NCI-H748 (cell line): ENCODE data around the gene NTN5.

ENCODE experiments used
- DNase-seq: peaks from one replicate; lab custom pipeline; 2025; ENCODE audit not compliant: unreplicated experiment; lab: John Stamatoyannopoulos, UW

NTN5 gene

DNA sequence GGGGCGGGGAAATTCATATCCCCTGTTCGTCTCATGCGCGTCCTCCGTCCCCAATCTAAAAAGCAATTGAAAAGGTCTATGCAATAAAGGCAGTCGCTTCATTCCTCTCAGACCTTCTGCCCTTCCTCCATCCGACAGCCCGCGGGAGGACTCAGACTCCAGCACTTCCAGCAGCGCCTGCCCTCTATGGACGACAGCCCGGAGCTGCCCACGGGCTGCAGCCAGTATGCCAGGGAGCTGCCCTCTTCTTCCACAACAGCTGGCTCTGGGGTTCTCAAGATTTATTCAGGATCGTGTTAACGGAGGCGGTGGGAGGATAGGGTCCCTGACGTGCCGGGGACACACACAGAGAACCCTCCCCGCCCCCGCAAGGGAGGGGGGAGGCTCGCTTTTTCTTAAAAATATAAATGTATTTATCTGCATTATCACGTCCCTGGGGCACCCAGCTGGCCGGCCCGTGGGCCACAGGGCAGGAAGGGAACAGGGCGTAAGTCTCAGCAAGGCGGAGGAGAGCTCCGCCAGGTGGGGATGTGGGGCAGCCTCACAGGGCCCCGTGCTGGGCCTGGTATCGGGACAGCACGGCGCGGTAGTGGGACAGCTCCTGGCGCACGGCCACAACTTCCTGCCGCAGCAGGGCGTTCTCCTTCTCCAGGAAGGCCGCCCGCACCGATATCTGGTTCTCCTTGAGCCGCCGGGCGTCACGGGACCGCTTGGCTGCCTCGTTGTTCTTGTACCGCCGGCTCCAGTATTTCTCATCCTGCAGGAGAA lies 42.3 kb downstream of the NTN5 start:
- no peak for DNase-seq

DNA sequence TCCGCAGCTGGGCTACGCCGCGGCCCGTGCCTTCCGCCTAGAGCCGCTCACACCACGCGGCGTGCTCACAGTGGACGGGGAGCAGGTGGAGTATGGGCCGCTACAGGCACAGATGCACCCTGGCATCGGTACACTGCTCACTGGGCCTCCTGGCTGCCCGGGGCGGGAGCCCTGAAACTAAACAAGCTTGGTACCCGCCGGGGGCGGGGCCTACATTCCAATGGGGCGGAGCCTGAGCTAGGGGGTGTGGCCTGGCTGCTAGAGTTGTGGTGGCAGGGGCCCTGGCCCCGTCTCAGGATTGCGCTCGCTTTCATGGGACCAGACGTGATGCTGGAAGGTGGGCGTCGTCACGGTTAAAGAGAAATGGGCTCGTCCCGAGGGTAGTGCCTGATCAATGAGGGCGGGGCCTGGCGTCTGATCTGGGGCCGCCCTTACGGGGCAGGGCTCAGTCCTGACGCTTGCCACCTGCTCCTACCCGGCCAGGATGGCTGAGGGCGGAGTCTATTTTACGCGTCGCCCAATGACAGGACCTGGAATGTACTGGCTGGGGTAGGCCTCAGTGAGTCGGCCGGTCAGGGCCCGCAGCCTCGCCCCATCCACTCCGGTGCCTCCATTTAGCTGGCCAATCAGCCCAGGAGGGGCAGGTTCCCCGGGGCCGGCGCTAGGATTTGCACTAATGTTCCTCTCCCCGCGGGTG lies 43.1 kb downstream of the NTN5 start:
- peak; percentile 92 for DNase-seq

DNA sequence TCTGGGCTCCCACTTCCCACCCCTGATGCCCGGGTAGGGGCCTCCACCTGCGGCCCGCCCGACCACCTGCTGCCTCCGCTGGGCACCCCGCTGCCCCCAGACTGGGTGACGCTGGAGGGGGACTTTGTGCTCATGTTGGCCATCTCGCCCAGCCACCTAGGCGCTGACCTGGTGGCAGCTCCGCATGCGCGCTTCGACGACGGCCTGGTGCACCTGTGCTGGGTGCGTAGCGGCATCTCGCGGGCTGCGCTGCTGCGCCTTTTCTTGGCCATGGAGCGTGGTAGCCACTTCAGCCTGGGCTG lies 43.6 kb downstream of the NTN5 start:
- DNase-seq = no peak

DNA sequence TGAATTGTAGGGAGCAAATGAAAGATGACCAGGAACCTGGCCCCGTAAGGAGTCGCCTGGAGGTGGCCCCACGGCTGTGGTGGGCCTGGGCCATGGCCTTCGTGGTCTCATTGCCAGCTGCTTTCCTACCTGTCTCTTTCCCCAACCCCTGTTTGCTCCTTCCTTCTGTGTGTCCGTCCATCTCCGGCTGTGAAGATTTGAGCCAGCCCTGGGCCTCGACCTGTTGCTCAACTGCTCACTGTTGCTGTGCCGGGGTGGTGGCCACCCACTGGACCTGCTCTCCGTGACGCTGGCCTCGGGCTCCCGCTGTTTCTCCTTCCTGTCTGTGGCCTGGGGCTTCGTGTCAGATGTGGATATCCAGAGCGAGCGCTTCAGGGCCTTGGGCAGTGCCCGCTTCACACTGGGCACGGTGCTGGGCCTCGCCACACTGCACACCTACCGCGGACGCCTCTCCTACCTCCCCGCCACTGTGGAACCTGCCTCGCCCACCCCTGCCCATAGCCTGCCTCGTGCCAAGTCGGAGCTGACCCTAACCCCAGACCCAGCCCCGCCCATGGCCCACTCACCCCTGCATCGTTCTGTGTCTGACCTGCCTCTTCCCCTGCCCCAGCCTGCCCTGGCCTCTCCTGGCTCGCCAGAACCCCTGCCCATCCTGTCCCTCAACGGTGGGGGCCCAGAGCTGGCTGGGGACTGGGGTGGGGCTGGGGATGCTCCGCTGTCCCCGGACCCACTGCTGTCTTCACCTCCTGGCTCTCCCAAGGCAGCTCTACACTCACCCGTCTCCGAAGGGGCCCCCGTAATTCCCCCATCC lies 44.1 kb downstream of the NTN5 start:
- no peak for DNase-seq

DNA sequence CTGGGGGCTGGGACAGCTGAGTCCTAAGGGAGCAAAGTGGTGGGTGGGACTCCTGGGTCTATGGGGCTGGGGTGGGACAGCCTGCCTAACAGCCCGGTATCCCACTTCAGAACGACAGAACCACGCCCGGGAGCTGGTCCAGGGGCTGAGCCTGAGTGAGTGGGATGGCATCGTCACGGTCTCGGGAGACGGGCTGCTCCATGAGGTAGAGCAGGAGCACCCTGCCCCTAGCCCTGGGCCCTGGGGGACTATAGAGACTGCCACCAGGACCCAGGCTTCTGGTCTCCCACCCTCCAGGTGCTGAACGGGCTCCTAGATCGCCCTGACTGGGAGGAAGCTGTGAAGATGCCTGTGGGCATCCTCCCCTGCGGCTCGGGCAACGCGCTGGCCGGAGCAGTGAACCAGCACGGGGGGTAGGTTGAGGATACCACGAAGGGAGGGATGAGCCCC lies 44.9 kb downstream of the NTN5 start:
- no peak for DNase-seq

DNA sequence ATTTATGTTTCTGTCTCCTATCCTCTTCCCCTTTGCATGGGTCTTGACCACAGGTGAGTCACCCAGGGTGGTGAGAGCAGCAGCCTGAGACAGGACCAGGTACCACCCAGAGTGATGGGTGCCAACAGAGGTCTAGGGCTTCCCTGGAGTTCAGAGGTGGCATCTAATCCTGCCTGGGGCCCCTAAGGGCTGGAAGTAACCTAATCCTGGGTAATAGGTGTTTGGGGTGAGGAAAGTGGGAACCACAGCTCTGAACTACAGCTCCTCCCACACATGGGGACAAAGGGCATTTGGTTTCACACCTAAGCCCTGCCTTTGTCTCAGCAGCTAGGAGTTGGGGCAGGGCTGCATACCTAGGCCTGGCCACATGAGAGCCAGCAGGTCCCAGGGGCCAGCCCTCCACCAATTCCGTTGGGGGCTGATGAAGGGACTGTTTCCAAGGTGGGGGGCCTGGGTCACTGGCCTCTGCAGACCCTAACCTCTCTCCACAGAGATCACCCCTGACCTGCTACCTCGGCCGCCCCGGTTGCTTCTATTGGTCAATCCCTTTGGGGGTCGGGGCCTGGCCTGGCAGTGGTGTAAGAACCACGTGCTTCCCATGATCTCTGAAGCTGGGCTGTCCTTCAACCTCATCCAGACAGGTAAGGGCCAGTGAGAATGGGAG lies 45.5 kb downstream of the NTN5 start:
- no peak for DNase-seq

DNA sequence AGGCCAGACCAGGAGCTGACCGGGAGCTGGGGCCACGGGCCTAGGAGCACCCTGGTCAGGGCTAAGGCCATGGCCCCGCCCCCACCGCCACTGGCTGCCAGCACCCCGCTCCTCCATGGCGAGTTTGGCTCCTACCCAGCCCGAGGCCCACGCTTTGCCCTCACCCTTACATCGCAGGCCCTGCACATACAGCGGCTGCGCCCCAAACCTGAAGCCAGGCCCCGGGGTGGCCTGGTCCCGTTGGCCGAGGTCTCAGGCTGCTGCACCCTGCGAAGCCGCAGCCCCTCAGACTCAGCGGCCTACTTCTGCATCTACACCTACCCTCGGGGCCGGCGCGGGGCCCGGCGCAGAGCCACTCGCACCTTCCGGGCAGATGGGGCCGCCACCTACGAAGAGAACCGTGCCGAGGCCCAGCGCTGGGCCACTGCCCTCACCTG lies 46.9 kb downstream of the NTN5 start:
- DNase-seq = no peak

DNA sequence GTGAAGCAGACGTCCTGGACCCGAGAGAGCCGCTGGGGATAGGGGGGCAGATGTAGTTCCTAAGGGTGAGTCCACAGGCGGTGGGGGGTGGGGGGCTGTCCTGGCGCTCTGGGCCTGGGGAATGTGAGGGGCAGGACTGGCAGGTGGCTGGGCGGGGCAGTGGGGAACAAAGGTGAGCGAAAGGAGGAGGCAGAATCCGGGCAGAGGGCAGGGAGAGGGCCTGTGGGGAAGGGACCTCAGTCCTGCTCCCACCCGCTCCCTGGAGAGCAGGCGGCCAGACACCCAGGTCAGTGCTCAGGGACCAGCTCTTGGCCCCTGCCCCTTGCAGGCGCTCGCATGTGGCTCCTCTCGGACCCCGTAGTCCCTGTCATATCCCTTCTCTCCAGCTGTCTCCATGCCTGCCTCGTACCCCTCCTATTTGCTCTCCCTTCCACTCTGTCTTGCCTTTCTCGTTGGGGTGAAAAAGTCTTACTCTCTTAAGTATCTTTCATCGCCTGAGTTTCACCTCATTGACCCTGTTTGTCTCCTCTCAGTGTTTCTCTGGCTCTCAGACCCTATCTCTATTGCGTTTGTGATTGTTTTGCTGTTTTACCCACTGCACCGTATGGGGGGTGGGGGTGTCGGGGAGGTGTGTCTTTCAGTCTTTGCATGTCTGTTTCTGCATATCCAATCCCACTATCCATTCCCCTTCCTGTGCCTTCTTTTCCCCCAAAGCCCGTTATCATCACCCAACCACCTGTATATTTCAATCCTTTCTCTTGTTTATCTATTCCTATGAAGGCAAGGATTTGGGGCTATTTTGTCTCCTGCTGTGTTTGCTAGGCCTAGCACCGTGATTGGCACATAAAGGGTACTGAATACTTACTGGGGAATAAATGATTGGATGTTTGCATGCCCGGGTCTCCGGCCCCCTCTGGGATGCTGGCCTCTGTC lies 47.8 kb downstream of the NTN5 start:
- DNase-seq = peak; percentile 40

DNA sequence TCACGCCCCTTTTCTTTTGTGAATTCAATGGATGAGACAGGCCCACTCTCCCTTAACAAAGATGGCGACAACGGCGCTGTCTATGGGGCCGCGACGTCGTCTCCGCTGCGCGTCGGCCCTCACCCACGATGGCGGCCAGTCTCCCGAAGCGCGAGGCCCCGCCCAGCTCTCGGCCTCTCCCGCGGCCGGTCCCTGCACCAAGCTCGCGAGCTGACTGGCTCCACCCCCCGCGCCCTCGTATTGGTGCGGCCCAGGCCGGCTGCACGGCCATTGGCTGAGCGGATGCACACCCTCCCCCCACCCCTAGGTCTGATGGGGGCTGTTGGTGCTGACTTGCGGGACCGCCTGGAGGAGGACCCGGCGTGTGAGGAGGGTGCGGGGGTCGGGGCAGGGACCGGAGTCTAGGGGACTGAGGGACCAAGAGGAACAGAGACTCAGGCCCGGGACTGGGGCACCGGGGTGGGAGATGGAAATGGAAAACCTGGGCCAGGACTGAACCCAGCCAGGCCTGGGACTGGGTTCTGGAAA lies 48.7 kb downstream of the NTN5 start:
- DNase-seq = peak; percentile 100

DNA sequence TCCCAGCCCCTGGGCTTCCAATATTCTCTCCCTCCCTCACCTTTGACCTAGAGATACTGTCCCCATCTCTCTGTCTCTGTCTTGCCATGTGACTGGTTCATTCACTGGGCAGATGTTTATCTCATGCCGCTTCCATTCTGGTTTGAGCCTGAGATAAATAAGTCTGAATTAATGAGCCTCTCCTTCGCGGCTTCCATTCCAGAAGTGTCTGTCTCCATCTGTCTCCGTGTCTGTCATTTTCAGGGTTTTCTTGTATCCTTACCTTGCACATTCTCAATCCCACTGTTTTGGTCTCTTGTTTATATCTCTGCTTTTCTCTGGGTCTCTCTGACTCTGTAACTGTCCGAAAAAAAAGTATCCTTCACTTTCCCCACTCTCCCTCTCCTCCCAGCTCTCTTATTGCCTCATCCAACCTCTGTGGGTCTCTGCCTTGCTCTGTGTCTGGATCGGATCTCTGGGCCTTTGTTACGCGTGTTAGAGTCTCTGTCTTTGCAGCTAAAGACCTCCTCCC lies 49.2 kb downstream of the NTN5 start:
- peak; percentile 50 for DNase-seq

DNA sequence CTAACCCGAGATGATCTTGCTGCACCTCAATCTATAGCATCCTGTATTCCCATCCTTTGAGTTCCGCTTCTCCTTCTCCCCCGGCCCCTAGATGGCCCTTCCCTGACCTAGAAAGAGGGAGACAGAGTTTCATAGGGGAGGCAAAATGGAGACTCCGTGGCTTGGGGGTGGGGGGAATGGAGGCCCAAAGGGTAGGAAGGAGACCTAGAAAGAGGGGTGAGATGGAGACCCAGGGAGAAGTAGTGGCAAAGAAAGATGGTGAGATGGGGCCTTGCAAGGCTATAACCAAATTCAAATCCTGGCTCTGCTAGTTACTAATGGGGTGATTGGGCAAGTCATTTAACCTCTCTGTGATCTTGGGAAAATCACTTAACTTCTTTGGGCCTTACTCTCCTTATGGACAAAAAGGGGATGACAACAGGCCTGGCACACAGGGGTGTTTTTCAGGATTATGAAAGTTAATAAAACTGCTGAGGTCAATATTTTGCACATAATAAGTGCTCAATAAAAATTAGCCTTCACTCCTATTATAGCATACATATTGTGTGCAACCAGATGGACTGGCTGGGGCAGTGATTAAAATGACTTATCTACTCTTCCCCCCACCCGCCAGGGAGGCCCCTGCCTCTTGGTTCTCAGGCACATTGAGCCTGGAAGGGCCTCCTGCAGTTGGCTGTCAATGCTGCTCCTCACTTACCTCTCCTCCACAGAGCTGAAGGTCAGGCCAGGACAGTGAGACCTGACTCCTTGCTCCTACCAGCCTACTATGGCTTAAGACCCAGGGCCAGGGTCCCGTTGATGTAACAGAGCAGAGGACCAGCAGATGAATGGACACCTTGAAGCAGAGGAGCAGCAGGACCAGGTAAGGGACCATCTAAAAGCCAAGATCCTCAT lies 52.9 kb downstream of the NTN5 start:
- no peak for DNase-seq

DNA sequence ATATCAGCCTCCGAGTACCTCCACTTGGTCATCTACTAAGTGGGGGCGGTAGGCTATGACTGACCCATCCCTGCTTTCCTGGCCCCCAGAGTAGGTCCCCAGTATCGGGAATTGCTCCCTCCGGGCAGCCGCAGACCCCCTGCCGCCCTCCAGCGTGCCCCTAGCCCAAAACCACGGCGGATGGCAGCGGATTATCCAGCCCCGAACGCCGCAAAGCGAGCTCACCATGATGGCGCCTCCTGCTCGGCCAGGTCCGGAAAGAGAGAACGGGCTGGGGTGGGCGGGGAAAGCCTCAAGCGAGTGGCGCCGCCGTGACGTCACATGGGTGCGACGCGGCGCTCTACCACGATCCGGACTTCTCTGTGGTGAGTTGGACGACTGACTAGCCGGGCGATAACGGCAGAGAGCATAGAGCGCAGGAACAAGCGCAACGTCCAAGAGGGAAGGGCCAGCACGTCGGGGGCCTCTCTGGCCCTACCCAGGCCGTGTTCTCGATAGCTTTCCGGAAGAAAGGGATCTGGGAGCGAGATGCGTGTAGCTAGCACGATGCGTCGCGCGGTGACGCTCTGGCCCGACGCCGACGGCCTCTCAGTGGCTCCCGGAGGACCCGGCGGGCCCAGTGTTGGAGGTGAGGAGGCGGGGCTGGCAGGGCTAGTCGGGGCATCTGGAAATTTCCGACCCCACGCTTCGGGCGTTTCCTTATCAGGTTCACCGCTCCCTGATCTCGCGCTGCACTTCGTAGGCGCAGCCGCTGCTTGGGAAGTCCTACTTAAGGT lies 53.7 kb downstream of the NTN5 start, which contains the start of the genes RPL18 and SPHK2:
Gene RPL18, minus strand, starts transcription at position 263 of the 776 bp plus-strand sequence. Its CDS starts 35 bp downstream, at position 228.
Gene SPHK2, plus strand, starts transcription at position 591 of the 776 bp plus-strand sequence. CDS start 1,009 bp downstream, outside the sequence.
- peak; percentile 100 for DNase-seq

DNA sequence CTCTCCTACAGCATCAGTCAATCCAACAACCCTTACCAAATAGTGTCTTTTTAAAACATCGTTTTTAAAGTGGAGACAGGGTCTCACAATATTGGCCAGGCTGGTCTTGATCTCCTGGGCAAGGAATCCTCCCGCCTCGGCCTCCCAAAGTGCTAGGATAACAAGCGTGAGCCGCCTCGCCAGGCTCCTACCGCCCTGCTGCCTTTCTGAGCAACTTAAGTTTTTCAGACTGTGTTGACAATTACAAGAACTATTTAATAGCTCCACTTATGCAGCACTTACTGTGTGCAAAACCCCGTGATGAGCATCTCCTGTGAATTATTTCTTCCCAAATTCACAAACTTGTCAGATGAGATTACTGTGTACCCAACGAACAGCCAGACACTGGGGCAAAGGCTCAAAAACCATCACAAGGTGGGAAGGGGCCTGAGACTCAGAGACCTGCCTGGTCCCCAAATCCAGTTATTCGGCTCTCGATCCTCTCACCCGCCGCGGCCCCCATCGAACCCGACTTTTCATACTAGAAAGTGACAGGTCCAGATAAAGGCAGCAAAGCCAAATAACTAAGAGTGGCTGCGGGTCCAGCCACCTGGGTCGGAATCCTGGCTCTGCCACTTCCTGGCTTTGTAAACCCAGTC lies 54.4 kb downstream of the NTN5 start:
- DNase-seq = peak; percentile 39

DNA sequence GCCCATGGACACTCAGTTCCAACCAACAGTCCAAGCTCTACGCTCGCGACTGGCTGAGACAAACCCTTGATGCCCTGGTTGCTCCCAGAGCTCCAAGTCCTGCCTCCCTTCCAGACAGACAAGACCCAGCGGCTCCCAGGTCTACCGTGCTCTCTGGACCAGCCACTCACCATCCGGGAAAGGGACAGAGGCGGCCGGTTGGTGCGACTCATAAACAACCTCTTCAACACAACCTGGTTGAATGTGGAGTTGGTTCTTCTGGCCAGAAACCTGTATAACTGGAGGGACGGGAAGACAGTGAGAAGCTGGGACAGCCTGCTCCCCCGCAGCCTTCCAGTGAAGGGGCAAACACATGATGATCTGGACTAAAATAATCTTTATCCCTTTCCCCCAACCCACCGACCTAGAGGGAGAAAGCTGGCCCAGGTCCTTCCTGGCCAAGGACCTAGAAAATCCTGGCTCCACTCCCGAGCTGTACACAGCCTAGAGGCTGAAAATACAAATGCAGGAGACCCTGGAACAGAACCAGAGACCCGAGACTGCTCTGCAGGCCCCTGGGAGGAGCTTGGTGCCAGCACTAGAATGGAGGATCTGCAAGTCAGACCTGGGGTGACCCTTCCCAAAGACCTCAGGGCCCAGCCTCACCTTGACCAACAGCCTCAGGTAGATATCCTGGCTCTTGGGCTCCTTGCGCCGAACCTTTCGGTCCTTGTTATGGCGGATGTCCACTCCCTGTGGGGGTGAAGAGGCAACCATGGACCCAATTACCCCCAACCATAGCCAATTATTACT lies 55.5 kb downstream of the NTN5 start:
- DNase-seq = no peak

DNA sequence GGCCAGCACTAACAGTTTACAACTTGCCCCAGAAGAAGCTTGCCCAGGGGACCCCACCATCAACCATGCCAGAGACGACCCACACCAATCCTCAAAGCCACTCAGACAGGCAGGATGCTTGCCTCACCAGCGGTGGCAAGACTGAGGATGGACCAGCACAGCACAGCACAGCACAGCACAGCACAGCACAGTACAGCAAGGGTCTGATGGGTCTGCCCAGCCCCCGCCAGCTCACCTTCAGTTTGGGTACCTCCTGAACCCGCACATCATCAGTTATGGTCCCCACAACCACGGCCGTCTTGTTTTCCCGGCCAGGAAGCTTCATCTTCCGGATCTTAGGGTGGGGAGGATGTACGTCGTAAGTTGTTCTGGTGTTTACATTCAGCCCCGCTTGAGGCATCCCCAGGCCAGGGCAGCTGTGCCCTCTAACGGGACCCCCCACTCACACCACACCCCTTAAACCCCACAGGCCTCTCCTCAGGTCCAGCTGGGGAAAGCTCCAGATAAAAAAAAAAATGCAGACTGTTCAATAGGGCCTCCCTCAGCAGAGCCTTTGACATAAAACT lies 56.2 kb downstream of the NTN5 start:
- DNase-seq = no peak

DNA sequence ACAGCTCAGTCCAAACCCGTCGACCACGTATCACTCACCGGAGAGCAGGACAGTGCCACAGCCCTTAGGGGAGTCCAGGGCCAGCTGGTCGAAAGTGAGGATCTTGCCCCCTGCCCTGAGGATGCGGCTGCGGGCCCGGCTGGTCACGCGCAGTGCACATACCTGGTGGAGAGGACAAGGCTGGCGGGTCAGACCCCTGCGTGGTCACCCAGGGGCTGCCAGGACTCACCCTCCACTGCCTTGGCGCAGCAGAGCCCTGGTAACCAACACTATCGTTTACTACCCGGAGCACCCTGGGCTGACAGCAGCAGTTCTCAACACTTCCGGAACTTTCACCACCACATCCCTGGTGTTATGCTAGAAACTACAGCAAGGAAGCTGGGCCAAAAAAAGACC lies 56.8 kb downstream of the NTN5 start:
- no peak for DNase-seq
